HPDE6-E6E7 (cell line): Measurements from ENCODE around the gene GET4.
"Not testable (repeated sequence)": the region's sequence is repeated elsewhere in the genome, so short reads cannot be mapped to it uniquely, and the experiment has no call there.

Source experiments
- DNase-seq: peaks from one replicate; pipeline ENCODE4 v3.0.0; 2011; ENCODE audit warnings: missing footprints; ENCODE audit errors: extremely low spot score

GET4 gene

GRCh38 chr7:845731-846130, 30.6 kb upstream of the GET4 start:
- DNase-seq = no peak

- DNase-seq = not testable (repeated sequence)
Measured at GRCh38 chr7:846958-847650, 29.2 kb upstream of the GET4 start.

GRCh38 chr7:847728-848127, 28.6 kb upstream of the GET4 start:
- DNase-seq = not testable (repeated sequence)

DNA sequence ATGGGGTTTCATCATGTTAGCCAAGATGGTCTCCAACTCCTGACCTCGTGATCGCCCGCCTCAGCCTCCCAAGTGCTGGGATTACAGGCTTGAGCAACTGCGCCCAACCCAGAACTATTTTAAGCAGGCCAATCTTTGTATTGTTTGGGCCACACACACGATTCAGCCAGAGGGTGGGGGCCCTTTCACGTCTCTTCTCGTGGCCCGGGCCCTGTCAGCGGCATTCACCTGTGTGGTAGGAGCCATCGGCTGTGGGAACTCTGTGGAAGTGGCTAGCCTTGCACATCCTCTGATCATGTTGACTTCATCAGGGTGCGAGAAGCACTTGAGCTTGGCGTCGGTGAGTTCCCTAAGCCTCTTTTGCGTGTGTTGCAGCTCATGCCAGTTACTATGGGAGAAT, 27.2 kb upstream of the GET4 start:
- no peak for DNase-seq

GRCh38 chr7:849781-850180, 26.6 kb upstream of the GET4 start:
- DNase-seq = no peak

DNA sequence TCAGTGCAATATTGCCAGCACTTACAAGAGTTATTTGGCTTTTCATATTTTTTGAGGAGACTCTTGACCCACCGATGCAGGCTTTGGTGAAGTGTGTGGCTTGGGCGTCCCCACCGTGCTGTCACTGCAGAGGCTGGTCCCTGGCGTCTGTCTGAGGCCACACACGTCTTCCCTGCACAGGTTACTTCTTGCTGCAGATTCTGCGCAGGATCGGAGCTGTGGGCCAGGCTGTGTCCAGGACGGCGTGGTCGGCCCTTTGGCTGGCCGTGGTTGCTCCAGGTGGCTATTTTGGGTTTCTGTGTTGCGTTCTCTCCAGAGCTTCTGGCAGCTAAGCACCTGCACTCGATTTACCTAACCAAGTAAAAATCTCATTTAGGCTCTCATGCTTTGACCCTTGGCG, 25.1 kb upstream of the GET4 start:
- no peak for DNase-seq

DNA sequence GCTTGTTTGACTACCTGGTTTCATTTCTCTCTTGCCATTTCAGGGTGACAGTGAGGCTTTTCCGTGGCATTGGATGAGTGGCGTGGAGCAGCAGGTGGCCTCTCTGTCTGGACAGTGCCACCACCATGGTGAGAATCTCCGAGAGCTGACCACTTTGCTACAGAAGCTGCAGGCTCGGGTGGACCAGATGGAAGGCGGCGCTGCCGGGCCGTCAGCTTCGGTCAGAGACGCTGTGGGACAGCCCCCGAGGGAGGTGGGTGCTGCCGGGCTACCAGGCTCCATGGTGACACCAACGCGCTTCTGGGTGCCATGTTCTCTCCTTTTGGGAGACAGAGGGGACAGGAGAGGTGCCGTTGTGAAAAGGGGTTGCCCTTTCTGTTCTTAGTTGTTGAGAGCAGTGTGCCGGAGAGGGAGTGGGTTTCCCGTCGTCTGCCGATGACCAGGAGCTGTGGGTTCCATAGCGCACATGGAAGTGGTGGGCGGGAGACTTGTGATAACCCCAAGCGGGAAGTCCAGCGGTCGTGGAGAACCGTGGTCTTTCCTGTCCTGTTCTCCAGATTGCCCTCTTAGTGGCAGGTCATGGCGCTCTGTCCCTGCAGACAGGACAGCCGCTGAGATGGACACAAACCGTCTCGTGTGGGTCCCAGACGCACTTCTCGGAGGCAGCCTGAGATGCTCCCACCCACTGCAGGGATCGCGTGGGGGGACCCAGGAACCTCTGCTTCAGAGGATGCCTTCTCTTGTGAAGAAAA, 22.8 kb upstream of the GET4 start:
- no peak for DNase-seq

DNA sequence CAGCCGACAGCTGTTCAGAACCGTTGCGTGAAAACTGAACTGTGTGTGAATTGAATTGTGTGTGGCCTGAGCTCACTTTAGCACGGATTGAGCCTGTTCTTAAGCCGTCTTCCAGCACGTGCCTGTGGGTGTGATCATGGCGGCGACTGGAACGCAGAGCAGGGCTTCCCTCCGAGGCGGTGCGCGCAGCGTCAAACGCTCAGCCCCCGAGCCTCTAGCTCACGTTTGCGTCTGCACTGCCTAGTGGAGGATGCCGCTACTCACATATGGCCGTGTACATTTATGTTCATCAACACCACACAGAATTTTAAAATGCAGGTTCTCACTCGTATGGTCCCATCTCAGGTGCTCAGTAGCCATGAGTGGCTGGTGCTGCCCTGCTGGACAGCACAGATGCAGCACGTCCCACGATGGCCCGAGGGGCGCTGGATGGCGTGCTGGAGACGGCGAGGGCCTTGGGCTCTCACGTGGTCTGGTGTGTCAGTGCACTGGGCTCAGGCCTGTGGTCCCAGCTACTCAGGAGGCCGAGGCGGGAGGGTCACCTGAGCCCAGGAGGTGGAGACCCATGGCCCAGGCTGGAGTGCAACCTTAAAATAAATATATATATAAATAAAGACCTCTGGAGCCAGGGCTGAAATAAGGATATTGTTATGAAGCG, 22.1 kb upstream of the GET4 start:
- DNase-seq = no peak

DNA sequence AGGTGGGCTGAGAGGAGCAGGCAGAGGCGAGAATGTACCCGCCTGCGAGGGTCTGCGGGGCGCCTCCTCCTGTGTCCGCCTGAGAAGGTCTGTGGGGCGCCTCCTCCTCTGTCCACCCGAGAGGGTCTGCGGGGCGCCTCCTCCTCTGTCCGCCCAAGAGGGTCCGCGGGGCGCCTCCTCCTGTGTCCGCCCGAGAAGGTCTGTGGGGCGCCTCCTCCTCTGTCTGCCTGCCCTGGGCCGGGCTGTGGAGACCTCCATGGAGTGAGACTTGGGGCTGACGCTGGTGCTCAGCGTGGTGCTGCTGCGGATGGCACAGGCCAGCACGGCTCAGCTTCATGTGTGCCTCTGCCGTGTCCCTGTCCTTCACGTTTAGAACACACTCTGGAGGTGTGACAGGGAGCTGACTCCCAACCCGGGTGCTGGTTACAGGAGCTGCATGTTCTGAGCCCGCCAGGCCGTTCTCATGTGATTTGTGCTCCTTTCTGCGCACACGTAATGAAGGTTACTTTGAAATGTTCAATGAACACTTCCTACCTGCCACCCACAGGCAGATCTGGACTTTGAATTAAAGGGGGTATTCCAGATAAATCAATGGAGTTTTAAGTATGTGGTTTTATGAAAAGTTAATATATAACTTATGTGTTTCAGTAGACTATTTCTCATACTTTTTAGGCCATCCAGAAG, 20.5 kb upstream of the GET4 start:
- DNase-seq = no peak

- no peak for DNase-seq
Measured at GRCh38 chr7:856444-857095, 19.8 kb upstream of the GET4 start.

- DNase-seq = no peak
Measured at GRCh38 chr7:857661-858060, 18.7 kb upstream of the GET4 start.

- DNase-seq = no peak
Measured at GRCh38 chr7:859359-860030, 16.9 kb upstream of the GET4 start.

DNA sequence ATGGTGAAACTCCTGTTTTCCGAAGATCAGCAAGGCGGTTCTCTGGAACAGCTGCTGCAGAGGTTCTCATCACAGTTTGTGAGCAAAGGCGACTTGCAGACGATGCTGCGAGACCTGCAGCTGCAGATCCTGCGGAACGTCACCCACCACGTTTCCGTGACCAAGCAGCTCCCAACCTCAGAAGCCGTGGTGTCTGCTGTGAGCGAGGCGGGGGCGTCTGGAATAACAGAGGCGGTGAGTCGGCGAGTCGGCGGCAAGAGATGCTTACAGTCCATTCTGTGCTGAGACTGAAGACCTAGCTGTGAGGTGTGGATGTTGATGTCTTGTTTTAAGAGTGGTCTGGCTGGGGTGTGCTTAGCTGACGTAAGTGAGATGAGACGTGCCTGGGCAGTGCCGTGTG, 16.2 kb upstream of the GET4 start:
- no peak for DNase-seq

DNA sequence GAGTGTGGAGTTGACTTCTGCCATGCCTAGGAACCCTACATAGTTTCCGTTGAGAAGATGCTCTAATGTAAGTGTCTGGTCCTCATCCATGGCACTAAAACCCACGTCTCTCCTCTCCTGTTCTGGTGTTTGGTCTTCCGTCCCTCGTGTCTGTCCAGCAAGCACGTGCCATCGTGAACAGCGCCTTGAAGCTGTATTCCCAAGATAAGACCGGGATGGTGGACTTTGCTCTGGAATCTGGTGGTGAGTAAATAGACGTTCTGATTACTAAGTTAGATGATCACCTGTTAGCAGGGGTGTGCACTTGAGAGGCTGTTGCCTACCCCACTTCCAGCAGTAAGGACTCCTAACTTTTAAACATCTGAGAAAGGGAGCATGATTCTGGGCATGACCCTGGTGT, 15.1 kb upstream of the GET4 start:
- DNase-seq = no peak

- DNase-seq = no peak
Measured at GRCh38 chr7:862157-862556, 14.2 kb upstream of the GET4 start.

GRCh38 chr7:863106-863505, 13.2 kb upstream of the GET4 start:
- no peak for DNase-seq

- no peak for DNase-seq
Measured at GRCh38 chr7:865921-866320, 10.4 kb upstream of the GET4 start.

- DNase-seq = no peak
Measured at GRCh38 chr7:867001-867405, 9.4 kb upstream of the GET4 start.

- DNase-seq = no peak
Measured at GRCh38 chr7:867406-868188, 8.8 kb upstream of the GET4 start.

DNA sequence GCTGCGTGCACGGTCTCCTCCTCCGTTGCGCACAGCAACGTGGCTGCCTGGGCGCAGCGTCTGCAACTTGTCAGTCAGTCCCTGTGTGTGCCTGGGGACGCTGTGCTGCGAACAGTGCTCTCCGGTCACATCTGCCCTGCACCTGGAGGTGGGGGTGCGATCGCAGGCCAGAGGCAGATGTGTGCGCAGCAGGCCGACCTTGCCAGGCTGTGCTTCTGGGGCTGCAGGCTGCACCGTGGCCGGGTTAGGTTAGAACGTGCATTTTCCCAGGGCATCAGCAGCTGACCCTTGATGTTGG, 8.2 kb upstream of the GET4 start:
- DNase-seq = no peak

- no peak for DNase-seq
Measured at GRCh38 chr7:869348-869747, 7.0 kb upstream of the GET4 start.
